K562 (cell line): ENCODE measurements around the gene PDRG1. TPM values are rescaled to one million over a fixed set of nuclear protein-coding genes. Genes with fewer than 3 reads are reported as not detected.

ENCODE experiments used
- ATAC-seq: fragments of 200-7000 bp; cut with Tn5 transposase; 3 replicates; pipeline ENCODE4 v1.9.1; 2020; ENCODE audit warnings: moderate library complexity
- BruUV-seq: library from RNA; stranded (reverse); fragments of 400-500 nt; replicated peaks from 2 replicates; lab custom pipeline; 2021; lab: Mats Ljungman, UMichigan
- CTCF ChIA-PET: fragments of 300-600 bp; formaldehyde crosslinking; extraction: SDS; loops from one replicate; lab custom pipeline; 2021; ENCODE audit warnings: low intra/inter-chr PET ratio; lab: Yijun Ruan, JAX
- POLR2A ChIA-PET: fragments of 300-600, 350-650 bp; sonication (Branson Sonifier 250); formaldehyde crosslinking; extraction: SDS; loops from one replicate; lab custom pipeline; 2021; ENCODE audit warnings: antibody characterized with exemption, inconsistent platforms; lab: Yijun Ruan, JAX
- DNase-seq, 4 experiments: peaks; one replicate each; pipeline versions ENCODE4 v3.0.0 to v3.0.0-alpha.2; 2011 to 2018; ENCODE audit warnings: low spot score in 3 of 4, mixed read lengths in 3 of 4; ENCODE audit errors: extremely low read depth in 1 of 4
- FAIRE-seq: peaks from 2 replicates; lab custom pipeline; 2011; peaks lifted over from hg19 to GRCh38; lab: Jason Lieb, UNC
- H2AFZ ChIP-seq: 2 replicates; pipeline ENCODE4 v1.6.0; 2011; ENCODE audit warnings: low read depth, low read length, control low read depth, inconsistent platforms
- H3K27ac ChIP-seq: fragments of 200-600 bp; 3 replicates; pipeline ENCODE4 v1.8.0; 2011; ENCODE audit warnings: low read depth, mild to moderate bottlenecking, control low read depth, inconsistent platforms, low read length, moderate library complexity, mixed read lengths; ENCODE audit errors: extremely low read depth
- H3K27me3 ChIP-seq, 2 experiments: fragments of 300-600 bp in 1 of 2; 2 replicates in 1 of 2; 3 replicates in 1 of 2; pipeline versions ENCODE4 v1.6.0 to v1.8.0; 2011; ENCODE audit warnings: inconsistent platforms in 2 of 2, low read length in 2 of 2, mild to moderate bottlenecking in 1 of 2, mixed read lengths in 1 of 2, moderate library complexity in 1 of 2; ENCODE audit not compliant: control insufficient read depth in 2 of 2, insufficient read depth in 2 of 2
- H3K36me3 ChIP-seq: fragments of 300-600 bp; 3 replicates; pipeline ENCODE4 v1.8.0; 2011; ENCODE audit warnings: mild to moderate bottlenecking, low read length, inconsistent platforms; ENCODE audit not compliant: control insufficient read depth, insufficient read depth
- H3K4me1 ChIP-seq, 2 experiments: fragments of 200-600 bp in 1 of 2; replicated peaks in 1 of 2; 2 replicates in 1 of 2; 3 replicates in 1 of 2; pipeline versions ENCODE4 v1.5.1 to v1.8.0; 2011; ENCODE audit warnings: inconsistent platforms in 2 of 2, low read length in 2 of 2, mild to moderate bottlenecking in 1 of 2, mixed read lengths in 1 of 2, moderate library complexity in 1 of 2; ENCODE audit not compliant: control insufficient read depth in 2 of 2, insufficient read depth in 2 of 2
- H3K4me2 ChIP-seq: 2 replicates; pipeline ENCODE4 v1.6.1; 2011; ENCODE audit warnings: low read length, control low read depth, inconsistent platforms, mixed read lengths; ENCODE audit not compliant: insufficient read depth
- H3K4me3 ChIP-seq: fragments of 200-600 bp; sonication (generic), shearing (Covaris generic); 2 replicates; pipeline ENCODE4 v1.5.1; 2016; ENCODE audit warnings: control low read depth, inconsistent platforms
- H3K79me2 ChIP-seq: fragments of 200-600 bp; 3 replicates; pipeline ENCODE4 v1.8.0; 2011; ENCODE audit warnings: low read length, inconsistent platforms; ENCODE audit not compliant: control insufficient read depth, insufficient read depth
- H3K9ac ChIP-seq, 2 experiments: 2 replicates each; pipeline versions ENCODE4 v1.6.0 to v1.6.1; 2011; ENCODE audit warnings: low read depth in 2 of 2, low read length in 2 of 2, control low read depth in 1 of 2, inconsistent platforms in 1 of 2, mild to moderate bottlenecking in 1 of 2, mixed read lengths in 1 of 2; ENCODE audit not compliant: insufficient read depth in 1 of 2
- H3K9me1 ChIP-seq: one replicate; pipeline ENCODE4 v1.6.0; 2011; ENCODE audit warnings: inconsistent platforms, mild to moderate bottlenecking, low read length, moderate library complexity; ENCODE audit not compliant: control insufficient read depth, insufficient read depth
- H3K9me3 ChIP-seq: replicated peaks from 2 replicates; pipeline ENCODE4 v1.5.1; 2011; ENCODE audit warnings: low read depth, low read length, inconsistent platforms; ENCODE audit not compliant: control insufficient read depth, insufficient read depth
- H4K20me1 ChIP-seq: replicated peaks from 2 replicates; pipeline ENCODE4 v1.6.1; 2011; ENCODE audit warnings: low read length, inconsistent platforms, mixed read lengths; ENCODE audit not compliant: control insufficient read depth, insufficient read depth
- E2F6 ChIP-seq, 2 experiments: IDR thresholded peaks; 2 replicates each; pipeline ENCODE4 v1.6.1; 2011; ENCODE audit warnings: borderline replicate concordance in 1 of 2, control low read depth in 1 of 2, low read depth in 1 of 2, low read length in 1 of 2, mild to moderate bottlenecking in 1 of 2, mixed read lengths in 1 of 2, moderate library complexity in 1 of 2; ENCODE audit not compliant: insufficient read depth in 1 of 2, insufficient read length in 1 of 2, poor library complexity in 1 of 2, severe bottlenecking in 1 of 2; ENCODE audit errors: extremely low read depth in 1 of 2
- ELK3 ChIP-seq: fragments of 450-650 bp; formaldehyde crosslinking; IDR thresholded peaks from 2 replicates; pipeline ENCODE4 v1.4.0; 2020; ENCODE audit warnings: mild to moderate bottlenecking
- L3MBTL2 ChIP-seq: fragments of 450-650 bp; IDR thresholded peaks from 2 replicates; pipeline ENCODE4 v1.6.1; 2016; ENCODE audit warnings: mild to moderate bottlenecking, moderate library complexity
- MYC ChIP-seq, 2 experiments: fragments of 250-450 bp in 1 of 2; sonication (Bioruptor Pico) in 1 of 2; IDR thresholded peaks; 2 replicates each; pipeline versions ENCODE4 v1.5.1 to v1.6.1; 2012 to 2021; ENCODE audit warnings: low read depth in 2 of 2, borderline replicate concordance in 1 of 2, improper control_type of control experiment in 1 of 2, low read length in 1 of 2, mild to moderate bottlenecking in 1 of 2, moderate library complexity in 1 of 2
- NFIC ChIP-seq: fragments of 450-650 bp; IDR thresholded peaks from 2 replicates; pipeline ENCODE4 v1.6.1; 2017; ENCODE audit warnings: mild to moderate bottlenecking, inconsistent platforms
- PHF8 ChIP-seq: fragments of 200-600 bp; sonication (generic); IDR thresholded peaks from 2 replicates; pipeline ENCODE4 v1.6.1; 2012; ENCODE audit warnings: mixed run types, mild to moderate bottlenecking, inconsistent platforms, low read length, moderate library complexity, borderline replicate concordance
- RAD51 ChIP-seq: fragments of 450-650 bp; IDR thresholded peaks from 2 replicates; pipeline ENCODE4 v1.7.1; 2016; ENCODE audit warnings: low read depth, mild to moderate bottlenecking, borderline replicate concordance
- RBM15 ChIP-seq: fragments of 200-400 bp; formaldehyde crosslinking; IDR thresholded peaks from 2 replicates; pipeline ENCODE4 v1.6.1; 2018; ENCODE audit warnings: mild to moderate bottlenecking, low read length, moderate library complexity; ENCODE audit not compliant: insufficient read depth
- TFAP4 ChIP-seq: sonication (generic); formaldehyde crosslinking; IDR thresholded peaks from 2 replicates; pipeline ENCODE4 v1.8.0; 2022; ENCODE audit warnings: missing genetic modification reagents, mild to moderate bottlenecking, moderate library complexity, borderline replicate concordance
- WGBS: fragments of 100-300 bp; shearing (Covaris generic); methylation state at CpG from one replicate; pipeline ENCODE4 v1.1.6; 2016; ENCODE audit warnings: low coverage, mixed read lengths; ENCODE audit not compliant: insufficient coverage; ENCODE audit errors: missing lambda C conversion rate; 5-methylcytosine and 5-hydroxymethylcytosine counted together
- in situ Hi-C: fragments of 300-500 bp; cut with MboI; formaldehyde crosslinking; loops from 4 replicates; pipeline ENCODE4 v1.15.0; 2018; ENCODE audit warnings: inconsistent platforms, mixed read lengths
- intact Hi-C: fragments of 100-400 bp; cut with micrococcal nuclease; formaldehyde crosslinking; loops from 2 replicates; pipeline ENCODE4 v1.14.2; 2022
- polyA plus RNA-seq, 8 experiments: library from polyadenylated mRNA; depleted of rRNA in 4 of 8; stranded (reverse) in 5 of 8; unstranded in 3 of 8; fragments of >200 nt; fragmentation: Nextera tagmentation in 2 of 8; fragmentation: Illumina TruSeq in 1 of 8; extraction: Ambion mirVana in 2 of 8; extraction: Trizol in 1 of 8; gene quantifications; 2 replicates each; pipeline versions ENCODE4 v1.2.1 to v1.2.3, GENCODE V29; 2011 to 2014; ENCODE audit warnings: inconsistent platforms in 1 of 8, missing spikeins in 1 of 8
- total RNA-seq, 7 experiments: library from RNA; depleted of rRNA in 6 of 7; stranded (reverse); fragments of >200 nt in 6 of 7; fragmentation: Illumina TruSeq in 2 of 7; extraction: Trizol in 2 of 7; gene quantifications; 2 replicates each; pipeline versions ENCODE4 v1.2.1 to v1.2.3, GENCODE V29; 2011 to 2021; ENCODE audit warnings: low replicate concordance in 1 of 7
- TF ChIP-seq, protein P1 (sequence below): sonication (generic); formaldehyde crosslinking; IDR thresholded peaks from 2 replicates; pipeline ENCODE4 v1.5.0; 2020; ENCODE audit warnings: missing genetic modification reagents

PDRG1 gene
- total and polyA plus RNA-seq, 9 of the 15 experiments (the other 6 are each of a cell fraction or from before 2014, with no cell fraction given), result 12.6 to 58.6 (median 26.1) TPM

GRCh38 chr20:31901615-31902014 lies 50.2 kb downstream of the PDRG1 start:
- Histone ChIP-seq H3K27ac (no peak overlapping the region), H2AFZ (peak overlapping the region; percentile 38), H3K9me3 (no peaks in the 10 kb centered on the region), H3K4me3 (no peak overlapping the region), H3K4me1 (no peaks in the 10 kb centered on the region; a peak in 2 of 5 replicates), H3K9ac (no peak overlapping the region), H3K27me3 (peaks cover 2 to 18% of the 10 kb centered on the region in 2 experiments; a peak in 4 of 5 replicates), H3K9me1 (no peaks in the 10 kb centered on the region), H3K4me2 (no peak overlapping the region), H3K36me3 (no peaks in the 10 kb centered on the region), H4K20me1 (no peaks in the 10 kb centered on the region; the same call in 1 of the 2 replicates), H3K79me2 (no peaks in the 10 kb centered on the region)
- peak; percentile 84 for ATAC-seq
- ChIA-PET POLR2A (no interaction called here), CTCF (no interaction called here)
- peak; percentile 32 to 46 (median 36) for DNase-seq
- BruUV-seq, result no TSS peak
- WGBS, result 22% methylated on average over 6 of the region's 6 CpGs
- FAIRE-seq, result peak; percentile 71
- in situ Hi-C loops, result no loop called here
- intact Hi-C loops, result no loop called here
- peak; percentile 72 for TF ChIP-seq L3MBTL2
- no peak for TF ChIP-seq ELK3 (CRISPR knock-in tag)
- TF ChIP-seq RBM15, result no peak
- TF ChIP-seq PHF8, result no peak
- TF ChIP-seq NFIC, result no peak
- TF ChIP-seq RAD51, result peak; percentile 76
- TF ChIP-seq, protein P1, sequence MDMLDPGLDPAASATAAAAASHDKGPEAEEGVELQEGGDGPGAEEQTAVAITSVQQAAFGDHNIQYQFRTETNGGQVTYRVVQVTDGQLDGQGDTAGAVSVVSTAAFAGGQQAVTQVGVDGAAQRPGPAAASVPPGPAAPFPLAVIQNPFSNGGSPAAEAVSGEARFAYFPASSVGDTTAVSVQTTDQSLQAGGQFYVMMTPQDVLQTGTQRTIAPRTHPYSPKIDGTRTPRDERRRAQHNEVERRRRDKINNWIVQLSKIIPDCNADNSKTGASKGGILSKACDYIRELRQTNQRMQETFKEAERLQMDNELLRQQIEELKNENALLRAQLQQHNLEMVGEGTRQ (CRISPR knock-in tag), result peak; percentile 85
- TF ChIP-seq E2F6 (IDR thresholded peaks at IDR 0.05; ENCODE audit: borderline replicate concordance in 1 of 2, extremely low read depth in 1 of 2, insufficient read depth in 1 of 2, insufficient read length in 1 of 2, low read depth in 1 of 2, low read length in 1 of 2, poor library complexity in 1 of 2, severe bottlenecking in 1 of 2), result peak in 1 of 2 experiments; percentile 16
- TF ChIP-seq TFAP4 (CRISPR knock-in tag), result 0 out of 2 replicates have a peak, but pooled peaks have one; percentile 13
- peak; percentile 65 for TF ChIP-seq MYC (IDR thresholded peaks at IDR 0.05; ENCODE audit: low read depth, low read length)
- no peak for TF ChIP-seq MYC (CRISPR knock-in tag; IDR thresholded peaks at IDR 0.05; ENCODE audit: borderline replicate concordance, low read depth)
